ENCODE measurements around the gene NELL2.

The NELL2 gene

DNA sequence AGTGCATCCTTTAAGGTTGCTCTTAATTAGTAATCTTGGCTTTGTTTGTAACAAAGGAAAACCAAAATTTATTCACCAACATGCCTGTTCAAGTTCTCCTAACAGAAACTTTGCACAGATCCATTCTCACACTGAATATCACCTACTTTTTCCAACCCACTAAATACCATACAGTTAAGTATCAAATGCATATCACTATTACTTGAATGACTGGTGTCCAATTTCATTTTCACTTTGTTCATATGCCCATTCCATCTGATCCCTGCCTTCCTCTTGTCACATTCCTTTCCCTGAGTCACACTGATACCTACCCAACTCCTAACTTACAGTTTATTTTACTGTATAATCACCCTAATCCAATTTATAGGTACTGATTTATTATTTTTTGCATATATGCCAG, 286.4 kb downstream of the NELL2 start:
- no peak for DNase-seq

DNA sequence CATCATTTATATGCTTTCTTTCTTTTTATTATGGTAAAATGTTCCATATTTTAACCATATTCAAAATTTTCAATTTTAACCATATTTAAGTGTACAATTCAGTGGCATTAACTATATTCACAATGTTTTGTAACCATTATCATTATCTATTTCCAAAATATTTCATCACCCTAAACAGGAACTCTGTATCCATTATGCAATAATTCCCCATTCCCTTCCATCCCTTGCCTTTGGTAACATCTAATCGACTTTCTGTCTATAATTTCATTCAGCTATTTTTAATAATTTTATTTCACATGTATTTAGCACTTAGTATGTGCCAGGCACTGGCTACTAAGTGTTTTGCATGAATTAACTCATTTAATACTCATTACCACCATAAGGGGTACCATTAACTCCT, 287.5 kb downstream of the NELL2 start:
- no peak for DNase-seq

DNA sequence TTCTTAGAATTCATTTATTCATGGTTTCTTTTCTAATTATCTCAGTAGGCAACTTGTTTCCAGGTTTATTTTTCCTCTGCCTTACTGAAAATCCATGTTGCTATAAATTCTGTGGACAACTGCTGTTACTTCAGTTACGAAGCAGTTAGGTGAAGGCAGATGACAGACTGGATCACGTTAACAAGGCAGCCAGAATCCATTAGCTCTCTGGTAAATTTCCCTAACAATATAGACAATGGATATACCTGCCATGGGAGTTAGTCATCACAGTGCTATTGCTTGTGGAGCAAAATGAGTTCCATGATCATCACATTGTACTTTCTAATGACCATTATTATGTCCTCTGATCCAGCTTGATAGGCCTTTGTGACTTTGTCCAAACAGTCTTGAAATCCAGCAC, 291.5 kb downstream of the NELL2 start:
- no peak for DNase-seq

DNA sequence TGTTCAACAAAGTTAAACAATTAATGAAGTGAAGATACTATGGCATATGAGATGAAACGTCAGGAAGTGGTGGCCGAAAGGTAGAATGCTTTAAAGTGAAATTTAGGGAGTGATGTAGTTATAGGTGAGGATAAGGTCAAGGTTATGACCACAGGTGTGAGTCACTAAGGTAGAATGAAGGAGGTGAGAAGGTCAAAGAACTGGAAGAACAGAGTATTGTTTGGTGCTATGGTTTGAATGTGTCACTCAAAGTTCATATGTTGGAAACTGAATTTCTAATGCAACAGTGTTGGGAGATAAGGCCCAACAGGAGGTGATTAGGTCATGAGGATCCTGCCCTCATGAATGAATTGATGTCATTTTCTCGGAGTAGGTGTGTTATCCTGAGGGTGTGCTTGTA, 293.6 kb downstream of the NELL2 start:
- DNase-seq: no peak

DNA sequence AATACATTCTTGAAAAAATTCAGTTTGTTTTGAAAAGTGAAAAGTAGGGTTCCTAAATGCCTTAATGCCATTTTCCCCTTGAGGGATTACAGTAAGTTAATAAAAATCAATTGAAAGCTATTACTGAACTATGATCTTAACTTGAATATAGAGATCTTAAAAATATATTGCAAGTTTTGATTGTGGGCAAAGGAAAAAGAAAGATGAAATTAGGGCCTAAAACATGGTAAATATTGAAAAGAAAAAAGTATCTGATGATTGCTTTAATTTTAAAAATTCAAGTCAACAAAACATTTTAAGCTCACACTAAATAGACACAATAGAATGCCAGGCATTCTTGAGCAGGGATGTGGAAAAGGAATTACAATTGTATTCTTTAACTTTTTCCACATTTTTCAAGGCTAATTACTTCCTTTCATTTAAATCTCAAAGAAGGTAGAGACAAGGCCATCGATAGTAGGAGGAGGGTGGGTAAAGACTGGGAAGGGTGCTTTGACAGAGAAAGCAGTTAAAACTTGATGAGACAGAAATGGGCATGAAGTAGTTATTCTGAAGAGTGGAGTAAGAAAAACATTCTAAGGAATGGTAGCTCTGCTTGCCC, 294.4 kb downstream of the NELL2 start:
- DNase-seq: no peak

DNA sequence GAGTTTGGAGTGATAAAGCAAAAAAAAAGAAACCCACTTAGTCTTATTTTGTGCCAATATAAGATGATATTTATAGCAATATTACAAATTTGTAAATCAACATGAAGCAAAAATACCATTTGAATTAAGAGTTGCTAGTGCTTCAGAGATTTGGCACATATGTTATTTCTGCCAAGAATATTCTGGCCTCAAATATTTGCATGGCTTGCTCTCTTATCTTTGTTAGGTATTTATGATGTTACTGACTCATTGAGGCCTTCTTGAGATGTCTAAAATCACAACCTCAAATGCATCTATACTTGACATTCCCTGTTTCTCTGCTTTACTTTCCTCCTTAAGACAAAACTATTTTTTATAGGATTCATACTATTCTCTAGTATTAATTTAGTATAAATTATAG, 301.5 kb downstream of the NELL2 start:
- no peak for DNase-seq

DNA sequence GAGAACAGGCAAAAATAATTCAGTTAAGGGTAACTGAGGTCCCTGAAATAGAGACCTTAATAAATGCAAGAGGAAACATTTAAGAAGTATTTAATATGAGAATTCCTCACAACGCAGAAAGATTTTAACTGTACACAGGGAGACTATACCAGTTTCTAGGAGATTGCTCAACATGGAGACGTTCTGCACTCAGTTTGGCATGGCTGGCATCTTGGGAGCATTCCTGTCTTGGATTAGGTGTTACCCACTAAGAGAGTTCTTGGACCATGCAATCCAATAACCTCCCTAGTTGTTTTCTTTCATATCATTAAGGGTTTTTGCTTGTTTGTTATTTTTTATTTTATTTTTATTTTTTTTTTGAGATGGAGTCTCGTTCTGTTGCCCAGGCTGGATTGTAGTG, 302.4 kb downstream of the NELL2 start:
- DNase-seq: no peak

DNA sequence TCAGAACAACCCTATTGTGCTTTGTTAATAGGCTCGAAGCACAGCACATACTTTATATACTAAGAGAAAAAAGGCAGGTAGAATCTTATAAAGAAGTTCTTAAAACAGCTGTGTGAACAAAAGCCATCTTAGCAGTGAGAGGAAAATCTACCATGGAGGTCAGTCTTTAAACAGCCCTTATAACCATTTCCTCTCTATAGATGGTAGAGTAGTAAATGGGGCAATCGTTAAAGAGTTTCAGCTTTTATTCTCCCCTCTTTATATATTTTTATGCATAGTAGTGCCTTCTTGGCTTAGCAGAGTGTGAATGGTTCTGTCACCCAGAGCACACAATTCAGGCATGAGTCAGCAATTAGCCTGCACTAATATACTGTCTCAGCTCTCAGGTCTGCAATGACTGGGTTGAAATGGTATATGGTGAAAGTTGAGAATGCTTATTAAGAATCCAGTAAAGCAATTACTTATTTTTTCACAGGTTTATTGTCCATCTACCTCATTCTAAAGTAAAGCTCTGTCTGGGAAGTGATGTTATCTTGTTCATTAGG, 305.0 kb downstream of the NELL2 start:
- DNase-seq: no peak

DNA sequence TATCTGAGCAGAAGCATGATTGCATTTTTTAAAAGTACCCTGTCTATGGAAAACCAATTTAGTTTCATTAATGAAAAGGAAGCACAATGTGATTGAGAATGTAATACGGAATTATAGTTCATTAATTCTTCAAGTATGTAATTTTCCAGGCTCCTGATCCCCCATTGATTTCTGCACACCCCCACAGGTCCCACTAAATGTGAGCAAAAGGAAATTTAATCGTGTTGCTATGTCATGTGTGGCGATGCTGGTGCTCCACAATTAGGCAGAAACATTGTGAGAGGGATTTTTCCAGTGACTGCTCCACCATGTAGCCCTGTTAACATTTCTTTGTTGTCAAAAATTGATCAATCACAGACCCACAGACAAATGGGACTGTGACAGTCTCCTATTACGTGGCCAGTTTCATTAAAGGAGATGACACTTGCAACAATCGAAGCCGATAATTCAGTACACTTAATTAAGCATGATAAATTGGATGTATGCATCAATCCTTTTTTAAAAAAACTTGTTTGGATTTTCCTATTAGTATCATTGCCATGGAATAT, 306.0 kb downstream of the NELL2 start:
- no peak for DNase-seq

DNA sequence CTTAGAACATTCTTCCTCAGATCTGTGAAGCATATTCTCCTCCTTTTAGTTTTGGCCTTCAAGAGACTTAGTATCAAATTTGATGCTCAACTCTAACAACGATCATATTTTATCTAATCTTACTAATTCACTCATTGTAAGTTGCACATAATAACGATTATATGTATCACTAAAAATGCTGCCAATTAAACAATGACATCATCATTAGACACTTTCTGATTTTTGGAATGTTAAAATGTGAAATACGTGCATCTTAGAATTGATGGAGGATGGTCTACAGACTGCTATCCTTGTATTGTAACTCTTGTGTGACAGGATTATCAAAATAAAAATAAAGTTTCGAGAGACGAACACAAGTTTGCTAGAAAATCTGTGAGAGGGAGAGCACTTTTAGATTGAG, 311.0 kb downstream of the NELL2 start:
- DNase-seq: no peak

DNA sequence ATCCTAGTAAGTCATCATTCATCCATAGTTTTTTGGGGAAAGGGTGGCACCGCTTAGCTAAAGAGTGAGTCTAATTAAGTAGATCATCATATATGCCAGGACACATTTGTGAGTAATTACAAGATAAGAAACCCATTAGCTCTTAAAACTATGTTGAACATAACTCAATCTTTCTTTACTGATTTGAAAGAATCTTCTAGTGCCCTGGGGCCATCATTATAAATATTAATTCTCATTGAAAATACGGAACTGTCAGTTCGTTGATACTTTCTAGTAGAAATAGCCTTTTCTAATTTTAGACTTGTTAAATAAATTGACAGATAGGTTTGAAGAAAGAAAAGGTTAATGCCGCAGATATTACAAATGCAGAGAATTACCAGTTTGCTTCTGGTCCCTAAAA, 312.6 kb downstream of the NELL2 start:
- DNase-seq: no peak

DNA sequence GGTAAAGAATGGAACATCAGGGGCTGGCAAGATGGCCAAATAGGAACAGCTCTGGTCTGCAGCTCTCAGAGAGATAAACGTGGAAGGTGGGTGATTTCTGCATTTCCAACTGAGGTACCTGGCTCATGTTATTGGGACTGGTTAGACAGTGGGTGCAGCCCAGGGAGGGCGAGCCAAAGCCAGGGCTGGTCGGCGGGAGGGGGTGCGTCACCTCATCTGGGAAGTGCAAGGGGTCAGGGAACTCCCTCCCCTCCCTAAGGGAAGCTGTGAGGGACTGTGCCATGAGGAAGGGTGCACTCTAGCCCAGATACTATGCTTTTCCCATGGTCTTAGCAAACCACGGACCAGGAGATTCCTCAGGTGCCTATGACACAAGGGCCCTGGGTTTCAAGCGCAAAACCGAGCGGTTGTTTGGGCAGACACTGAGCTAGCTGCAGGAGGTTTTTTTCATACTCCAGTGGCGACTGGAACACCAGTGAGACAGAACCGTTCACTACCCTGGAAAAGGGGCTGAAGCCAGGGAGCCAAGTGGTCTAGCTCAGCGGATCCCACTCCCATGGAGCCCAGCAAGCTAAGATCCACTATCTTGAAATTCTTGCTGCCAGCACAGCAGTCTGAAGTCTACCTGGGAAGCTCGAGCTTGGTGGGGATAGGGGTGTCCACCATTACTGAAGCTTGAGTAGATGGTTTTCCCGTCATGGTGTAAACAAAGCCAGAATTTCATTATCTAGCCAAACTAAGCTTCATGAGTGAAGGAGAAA, 317.6 kb downstream of the NELL2 start:
- no peak for DNase-seq

DNA sequence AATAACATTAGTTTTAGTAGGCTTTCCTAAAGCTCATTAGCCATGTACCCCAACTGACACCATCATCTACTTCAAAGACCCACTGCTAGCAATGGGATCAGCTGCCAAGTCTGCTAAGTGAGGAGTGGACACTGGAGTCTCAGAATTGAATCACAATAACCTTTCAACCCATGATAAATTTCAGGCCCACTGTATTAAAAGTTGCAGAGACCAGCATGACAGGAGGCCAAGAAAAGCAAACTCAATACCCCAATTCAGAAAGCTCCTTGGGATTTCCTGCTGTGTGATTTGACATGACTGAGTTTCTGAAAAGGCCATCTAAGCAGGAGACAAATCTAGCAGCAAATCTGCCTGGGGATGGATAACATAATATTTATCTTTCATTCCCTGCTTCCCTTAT, 320.7 kb downstream of the NELL2 start:
- no peak for DNase-seq

DNA sequence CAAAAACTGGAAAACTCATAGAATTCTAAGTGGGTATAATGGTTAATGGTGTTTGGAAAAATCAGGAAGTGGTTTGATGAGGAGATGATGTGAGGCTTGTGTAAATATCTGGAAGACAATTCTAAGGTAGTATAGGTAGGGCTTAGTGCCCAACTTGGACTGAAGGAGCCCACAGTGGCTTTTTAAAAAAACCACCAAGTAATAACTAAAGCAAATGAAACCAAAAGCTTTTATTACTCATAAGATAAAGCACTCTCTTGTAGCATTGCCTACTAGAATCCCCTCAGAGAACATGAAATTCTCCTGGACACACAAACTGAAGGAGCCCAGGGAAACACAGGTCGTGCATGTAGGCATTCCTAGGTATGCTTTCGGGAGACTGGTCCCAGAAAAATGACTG, 324.5 kb downstream of the NELL2 start:
- DNase-seq: no peak

DNA sequence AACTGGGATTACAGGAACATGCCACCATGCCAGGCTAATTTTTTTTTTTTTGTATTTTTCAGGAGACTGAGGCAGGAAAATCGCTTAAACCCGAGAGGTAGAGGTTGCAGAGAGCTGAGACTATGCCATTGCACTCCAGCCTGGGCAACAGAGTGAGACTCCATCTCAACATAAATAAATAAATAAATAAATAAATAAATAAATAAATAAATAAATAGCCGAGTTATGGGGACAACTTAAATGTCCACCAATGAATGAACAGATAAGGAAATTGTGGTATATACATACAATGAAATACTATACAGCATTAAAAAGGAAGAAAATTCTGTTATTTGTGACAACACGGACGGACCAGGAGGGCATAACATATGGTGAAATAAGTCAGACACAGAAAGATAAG, 325.7 kb downstream of the NELL2 start:
- DNase-seq: no peak

DNA sequence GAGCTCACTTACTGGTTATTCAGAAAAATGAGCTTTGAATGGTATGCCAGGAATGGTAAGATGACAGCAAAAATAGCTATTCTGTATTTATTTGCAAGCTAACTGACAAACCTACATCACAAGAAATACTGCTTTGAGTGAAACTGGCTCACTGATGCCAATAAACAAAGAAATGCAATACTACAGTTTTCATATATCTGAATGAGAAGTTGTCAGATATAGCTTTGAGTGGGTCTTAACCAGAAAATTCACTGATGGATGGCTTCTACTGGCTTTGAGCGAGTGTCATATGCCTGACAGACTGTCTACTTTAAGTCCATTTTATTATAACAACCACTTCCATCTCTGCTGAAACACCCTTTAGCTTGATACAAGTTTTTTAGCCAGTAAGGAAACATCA, 330.1 kb downstream of the NELL2 start:
- DNase-seq: no peak

DNA sequence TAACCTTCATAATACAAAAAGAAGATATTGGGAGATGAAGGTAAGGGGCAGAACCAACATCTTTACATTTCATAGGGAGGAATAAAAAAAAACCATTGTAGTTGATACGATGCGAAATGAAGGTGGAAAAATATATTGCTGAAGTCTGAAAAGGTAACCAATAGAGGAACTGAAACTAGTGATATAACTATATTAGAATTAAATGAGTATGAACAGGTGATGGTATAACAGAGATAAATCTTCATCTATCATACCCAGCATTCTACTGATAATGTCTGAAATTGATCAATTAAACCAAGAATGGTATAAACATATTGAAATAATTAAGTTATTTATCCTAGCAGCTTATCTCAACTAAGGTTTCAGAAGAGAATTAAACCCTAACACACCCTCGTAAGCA, 332.1 kb downstream of the NELL2 start:
- no peak for DNase-seq

DNA sequence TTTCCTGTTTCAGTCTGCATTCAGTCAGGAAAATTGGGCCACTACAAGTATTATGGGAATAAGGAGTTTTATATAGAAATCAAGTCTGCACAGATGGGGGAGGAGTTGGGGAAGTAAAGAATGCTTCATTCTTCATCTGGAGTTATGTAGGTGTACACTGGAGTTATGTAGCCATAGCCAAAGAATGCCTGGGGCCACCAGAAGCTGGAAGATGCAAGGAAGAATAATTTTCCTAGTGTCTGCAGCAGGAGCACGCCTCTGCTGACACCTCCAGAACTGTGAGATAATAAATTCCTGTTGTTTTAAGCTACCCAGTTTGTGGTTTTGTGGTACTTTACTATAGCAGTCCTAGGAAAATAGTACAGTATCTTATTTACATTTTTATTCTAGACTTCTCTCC, 333.4 kb downstream of the NELL2 start:
- DNase-seq: no peak

DNA sequence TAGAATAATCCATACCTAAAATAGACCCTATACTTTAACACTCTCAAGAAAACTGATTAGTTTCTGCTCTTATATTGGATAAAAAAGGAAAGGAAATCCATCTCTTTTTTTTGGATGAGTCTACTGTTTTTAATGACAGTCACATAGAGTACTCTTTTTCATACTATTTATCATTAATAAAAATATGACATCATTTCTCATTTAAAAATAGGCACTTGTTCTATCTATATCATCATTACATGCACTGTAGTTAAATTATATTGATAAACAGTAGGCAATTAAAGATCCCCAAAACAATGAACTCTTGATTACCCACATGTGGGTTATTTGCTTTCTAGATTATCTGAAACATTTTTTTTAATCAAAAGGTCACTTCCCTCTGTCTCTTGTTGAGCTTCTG, 338.8 kb downstream of the NELL2 start:
- DNase-seq: no peak

DNA sequence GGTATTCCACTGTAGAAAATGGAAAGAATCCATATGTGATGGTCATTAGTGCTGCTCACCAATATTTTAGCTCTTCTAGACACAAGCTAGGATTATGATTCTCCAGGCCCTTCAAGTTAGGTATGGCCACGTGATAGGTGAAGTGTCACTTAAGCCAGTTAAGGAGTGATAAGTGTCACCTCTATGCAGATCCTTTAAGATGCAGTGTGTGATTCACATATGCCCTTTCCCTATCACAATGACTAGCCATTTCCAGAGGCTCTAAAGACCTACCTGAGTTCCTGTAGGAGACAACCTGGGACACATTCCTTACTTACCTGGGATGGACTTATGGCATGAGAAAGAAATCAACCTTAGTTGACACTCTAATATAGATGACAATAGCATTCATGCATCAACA, 343.2 kb downstream of the NELL2 start:
- no peak for DNase-seq

DNA sequence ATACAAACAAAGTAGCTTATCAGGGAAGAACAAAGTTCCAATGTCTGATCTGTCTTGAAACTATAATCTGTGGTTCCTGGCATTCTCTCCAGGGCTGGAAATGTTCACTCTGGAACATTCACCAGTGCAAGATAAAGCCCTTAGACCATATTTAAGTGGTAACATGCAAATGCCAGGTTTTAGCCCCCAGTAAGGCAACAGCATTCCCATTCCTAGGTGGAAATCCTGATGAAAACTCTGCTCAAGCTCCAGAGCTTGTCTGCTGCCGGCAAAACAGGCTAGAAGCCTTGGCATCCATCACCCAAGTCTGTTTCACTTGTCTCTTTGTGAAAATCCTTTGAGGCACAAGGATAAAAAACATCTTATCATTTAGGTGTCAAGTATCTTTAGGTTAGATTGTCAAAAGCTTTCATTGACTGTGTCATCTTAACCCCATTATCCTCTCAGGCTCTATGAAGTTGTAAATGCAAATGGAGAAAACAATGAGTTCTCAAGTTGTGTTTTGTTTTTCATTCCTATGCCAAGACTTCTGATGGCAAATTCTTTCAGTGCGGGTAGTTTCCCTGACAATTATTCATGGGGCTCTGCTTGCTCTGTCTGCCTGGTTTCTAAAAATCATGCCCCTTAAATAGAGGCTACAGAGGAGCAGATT, 344.7 kb downstream of the NELL2 start:
- no peak for DNase-seq

DNA sequence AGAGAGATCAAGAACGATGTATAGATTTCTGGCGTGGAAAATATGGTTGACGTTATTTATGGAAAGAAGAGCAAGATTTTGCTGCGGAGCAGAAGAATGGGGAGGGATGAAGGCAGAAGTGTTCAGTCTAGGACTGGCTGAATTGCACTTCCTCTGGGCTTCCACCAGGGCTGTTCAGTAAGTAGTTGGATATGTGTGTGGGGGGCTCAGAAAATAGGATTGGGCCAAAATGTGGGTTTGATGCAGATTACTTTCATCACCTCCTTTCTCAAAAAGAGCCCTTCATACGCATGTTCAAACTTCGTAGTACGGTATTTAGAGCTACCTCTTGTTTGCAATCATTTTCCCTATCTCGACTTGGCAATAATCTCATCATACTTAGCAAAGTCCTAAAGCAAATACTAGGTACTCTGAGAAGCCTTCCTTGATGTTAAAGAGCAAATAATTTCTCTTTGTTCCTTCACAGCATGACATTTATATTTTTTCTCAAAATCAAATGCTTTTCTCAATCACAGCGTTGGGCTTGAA, 349.4 kb downstream of the NELL2 start:
- DNase-seq: no peak

DNA sequence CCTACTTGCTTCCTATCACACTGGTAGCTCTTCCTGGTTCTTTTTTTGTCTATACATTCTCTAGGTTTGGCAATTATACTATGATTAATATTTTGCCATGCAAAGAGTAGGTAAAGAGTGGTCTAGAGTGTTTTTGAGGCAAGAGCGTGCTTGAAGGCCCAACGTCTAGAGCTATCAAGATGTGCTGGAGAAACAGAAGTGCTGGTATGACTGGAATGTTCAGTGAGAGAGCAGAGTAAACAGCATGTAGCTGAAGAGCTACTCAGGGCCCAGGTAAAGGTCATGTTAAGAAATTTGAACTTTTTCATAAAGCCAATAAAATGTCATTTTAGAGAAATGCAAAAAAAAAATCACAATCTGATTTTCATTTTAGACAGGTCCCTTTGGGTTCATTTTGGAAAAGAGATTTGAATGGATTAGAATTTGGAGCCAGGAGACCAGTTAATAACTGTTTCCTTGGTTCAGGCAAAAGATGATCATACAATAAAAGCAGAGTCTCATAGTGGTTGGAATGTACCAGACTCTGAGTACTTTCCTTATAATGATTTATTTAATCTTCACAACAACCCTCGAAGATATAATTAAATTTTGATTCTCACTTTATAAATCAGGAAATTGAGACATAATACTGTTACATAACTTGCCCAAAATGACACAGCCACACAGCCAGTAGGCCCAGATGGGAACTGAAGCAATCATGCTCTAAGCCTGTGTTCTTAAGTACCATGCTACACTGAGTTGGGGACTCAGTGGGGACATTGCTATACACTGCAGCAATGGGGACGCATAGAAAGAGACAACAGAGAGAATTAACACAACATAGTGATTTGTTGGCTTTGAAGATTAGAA, 350.1 kb downstream of the NELL2 start:
- DNase-seq: no peak
